H1 (cell line): ENCODE measurements around the gene RCAN2. TPM values are rescaled to one million over a fixed set of nuclear protein-coding genes. Genes with fewer than 3 reads are reported as not detected.

Source experiments
- CTCF ChIA-PET: fragments of 300-600 bp; sonication (Branson Sonifier 250); formaldehyde crosslinking; loops from one replicate; lab custom pipeline; 2021; ENCODE audit not compliant: partially characterized antibody; lab: Charles Lee
- POLR2A ChIA-PET: fragments of 300-600 bp; sonication (Branson Sonifier 250); formaldehyde crosslinking; loops from one replicate; lab custom pipeline; 2021; ENCODE audit warnings: inconsistent platforms; ENCODE audit not compliant: partially characterized antibody; lab: Charles Lee
- DNase-seq, 2 experiments: peaks; one replicate each; pipeline versions ENCODE4 v3.0.0 to v3.0.0-alpha.2; 2010 to 2022; ENCODE audit warnings: low spot score in 2 of 2, low read depth in 1 of 2, mixed read lengths in 1 of 2
- FAIRE-seq: peaks from 2 replicates; lab custom pipeline; 2011; peaks lifted over from hg19 to GRCh38; lab: Jason Lieb, UNC
- H2AFZ ChIP-seq: 2 replicates; pipeline ENCODE4 v1.8.1; 2012; ENCODE audit warnings: low read length, inconsistent platforms
- H2AK5ac ChIP-seq: 2 replicates; pipeline ENCODE4 v1.6.1; 2013; ENCODE audit warnings: low read depth, low read length
- H2BK120ac ChIP-seq: replicated peaks from 2 replicates; pipeline ENCODE3; 2013; ENCODE audit warnings: low read depth, low read length, inconsistent platforms
- H2BK12ac ChIP-seq: 2 replicates; pipeline ENCODE4 v1.6.1; 2013; ENCODE audit warnings: low read depth, low read length
- H2BK15ac ChIP-seq: 2 replicates; pipeline ENCODE4 v1.6.1; 2013; ENCODE audit warnings: low read length
- H2BK20ac ChIP-seq: 2 replicates; pipeline ENCODE4 v1.6.1; 2013; ENCODE audit warnings: low read length
- H2BK5ac ChIP-seq: 2 replicates; pipeline ENCODE4 v1.6.1; 2013; ENCODE audit warnings: low read depth, low read length
- H3K14ac ChIP-seq: 2 replicates; pipeline ENCODE4 v1.6.1; 2013; ENCODE audit warnings: inconsistent platforms; ENCODE audit not compliant: insufficient read length
- H3K18ac ChIP-seq: 2 replicates; pipeline ENCODE4 v1.6.1; 2013; ENCODE audit warnings: low read length; ENCODE audit errors: extremely low read depth
- H3K23ac ChIP-seq: 2 replicates; pipeline ENCODE4 v1.6.1; 2013; ENCODE audit warnings: inconsistent platforms; ENCODE audit not compliant: insufficient read length
- H3K23me2 ChIP-seq: 2 replicates; pipeline ENCODE4 v1.6.1; 2013; ENCODE audit warnings: low read depth, low read length
- H3K27ac ChIP-seq: 2 replicates; pipeline ENCODE4 v1.6.1; 2011; ENCODE audit warnings: low read depth, low read length, inconsistent platforms
- H3K27me3 ChIP-seq, 4 experiments: replicated peaks in 1 of 4; 1 replicate in 1 of 4; 2 replicates in 3 of 4; pipeline versions ENCODE4 v1.6.1 to v1.8.1; 2011 to 2013; ENCODE audit warnings: low read length in 3 of 4, mild to moderate bottlenecking in 3 of 4, inconsistent platforms in 2 of 4, mixed read lengths in 2 of 4, moderate library complexity in 1 of 4; ENCODE audit not compliant: control insufficient read depth in 3 of 4, insufficient read depth in 3 of 4; ENCODE audit errors: extremely low read depth in 1 of 4
- H3K36me3 ChIP-seq, 4 experiments: 2 replicates each; pipeline versions ENCODE4 v1.6.1 to v1.8.1; 2011 to 2013; ENCODE audit warnings: mild to moderate bottlenecking in 4 of 4, low read length in 3 of 4, moderate library complexity in 2 of 4, control low read depth in 1 of 4, inconsistent platforms in 1 of 4; ENCODE audit not compliant: insufficient read depth in 4 of 4, control insufficient read depth in 2 of 4
- H3K4ac ChIP-seq: replicated peaks from 2 replicates; pipeline ENCODE3; 2013; ENCODE audit warnings: low read length, low read depth, mixed read lengths, inconsistent platforms; ENCODE audit not compliant: insufficient read length
- H3K4me1 ChIP-seq, 4 experiments: replicated peaks in 1 of 4; 1 replicate in 1 of 4; 2 replicates in 3 of 4; pipeline versions ENCODE4 v1.6.1 to v1.8.1; 2011 to 2013; ENCODE audit warnings: low read length in 3 of 4, inconsistent platforms in 2 of 4, mixed read lengths in 1 of 4; ENCODE audit not compliant: insufficient read depth in 4 of 4, control insufficient read depth in 3 of 4
- H3K4me2 ChIP-seq, 2 experiments: 2 replicates each; pipeline versions ENCODE4 v1.6.1 to v1.8.1; 2011 to 2013; ENCODE audit warnings: low read depth in 2 of 2, low read length in 2 of 2, control low read depth in 1 of 2, inconsistent platforms in 1 of 2, mild to moderate bottlenecking in 1 of 2; ENCODE audit not compliant: insufficient read depth in 1 of 2
- H3K4me3 ChIP-seq, 4 experiments: fragments of 200-600, 300-600 bp in 1 of 4; sonication (generic), shearing (Covaris generic), sonication (Bioruptor Twin) in 1 of 4; 2 replicates each; pipeline versions ENCODE4 v1.5.1 to v1.8.1; 2011 to 2016; ENCODE audit warnings: low read length in 4 of 4, low read depth in 3 of 4, control low read depth in 2 of 4, inconsistent platforms in 2 of 4, mild to moderate bottlenecking in 2 of 4, mixed read lengths in 1 of 4, moderate library complexity in 1 of 4; ENCODE audit not compliant: insufficient read depth in 2 of 4; ENCODE audit errors: extremely low read depth in 1 of 4
- H3K56ac ChIP-seq: replicated peaks from 2 replicates; pipeline ENCODE3; 2013; ENCODE audit warnings: low read depth, mild to moderate bottlenecking, mixed read lengths, low read length, inconsistent platforms; ENCODE audit not compliant: insufficient read length
- H3K79me1 ChIP-seq: 2 replicates; pipeline ENCODE4 v1.6.1; 2013; ENCODE audit warnings: low read depth, low read length, control low read depth
- H3K79me2 ChIP-seq, 2 experiments: 2 replicates each; pipeline versions ENCODE4 v1.6.1 to v1.8.1; 2012 to 2013; ENCODE audit warnings: low read length in 2 of 2, mild to moderate bottlenecking in 2 of 2, inconsistent platforms in 1 of 2; ENCODE audit not compliant: insufficient read depth in 2 of 2, control insufficient read depth in 1 of 2
- H3K9ac ChIP-seq, 4 experiments: replicated peaks in 1 of 4; 1 replicate in 1 of 4; 2 replicates in 3 of 4; pipeline versions ENCODE4 v1.6.1 to v1.8.1; 2011 to 2013; ENCODE audit warnings: low read depth in 3 of 4, low read length in 3 of 4, control low read depth in 2 of 4, mild to moderate bottlenecking in 2 of 4, moderate library complexity in 2 of 4, inconsistent platforms in 1 of 4; ENCODE audit errors: extremely low read depth in 1 of 4
- H3K9me3 ChIP-seq, 2 experiments: 2 replicates each; pipeline versions ENCODE4 v1.6.1 to v1.8.1; 2012 to 2013; ENCODE audit warnings: mild to moderate bottlenecking in 2 of 2, moderate library complexity in 2 of 2, control low read depth in 1 of 2, inconsistent platforms in 1 of 2, low read depth in 1 of 2, low read length in 1 of 2, mixed read lengths in 1 of 2; ENCODE audit not compliant: insufficient read depth in 2 of 2
- H4K20me1 ChIP-seq, 2 experiments: replicated peaks in 1 of 2; 2 replicates each; pipeline versions ENCODE3 to v1.8.1; 2011 to 2013; ENCODE audit warnings: inconsistent platforms in 2 of 2, low read length in 2 of 2, mild to moderate bottlenecking in 1 of 2; ENCODE audit not compliant: insufficient read depth in 2 of 2, control insufficient read depth in 1 of 2
- H4K5ac ChIP-seq: 2 replicates; pipeline ENCODE4 v1.6.1; 2013; ENCODE audit warnings: low read length, low read depth, mixed read lengths, inconsistent platforms; ENCODE audit not compliant: insufficient read length
- H4K8ac ChIP-seq: 2 replicates; pipeline ENCODE4 v1.8.0; 2013; ENCODE audit warnings: mild to moderate bottlenecking, moderate library complexity, low read length, inconsistent platforms; ENCODE audit not compliant: insufficient read depth; ENCODE audit errors: extremely low read depth
- H4K91ac ChIP-seq: replicated peaks from 2 replicates; pipeline ENCODE3; 2013; ENCODE audit warnings: low read length, mixed read lengths, inconsistent platforms; ENCODE audit not compliant: insufficient read length
- BRCA1 ChIP-seq: IDR thresholded peaks from 2 replicates; pipeline ENCODE4 v1.6.1; 2012; ENCODE audit warnings: low read depth, low read length, improper control_type of control experiment
- CBX5 ChIP-seq: fragments of 300-800, 300-1000 bp; sonication (generic); IDR thresholded peaks from 2 replicates; pipeline ENCODE4 v1.7.1; 2016; ENCODE audit warnings: antibody characterized with exemption, low read length, low read depth
- EGR1 ChIP-seq: IDR thresholded peaks from 2 replicates; pipeline ENCODE4 v1.6.1; 2011; ENCODE audit warnings: low read depth, low read length, borderline replicate concordance
- EP300 ChIP-seq, 2 experiments: IDR thresholded peaks; 1 replicate in 1 of 2; 2 replicates in 1 of 2; pipeline ENCODE4 v1.6.1; 2011 to 2012; ENCODE audit warnings: low read depth in 2 of 2, low read length in 2 of 2, mild to moderate bottlenecking in 2 of 2, borderline replicate concordance in 1 of 2, inconsistent platforms in 1 of 2, moderate library complexity in 1 of 2
- KDM1A ChIP-seq: fragments of 200-600, 300-600 bp; sonication (generic); IDR thresholded peaks from 2 replicates; pipeline ENCODE4 v1.7.1; 2016; ENCODE audit warnings: mild to moderate bottlenecking, low read length, borderline replicate concordance
- KDM5A ChIP-seq: fragments of 200-600 bp; IDR thresholded peaks from 2 replicates; pipeline ENCODE4 v1.7.1; 2012; ENCODE audit warnings: mild to moderate bottlenecking, low read length, inconsistent platforms, mixed read lengths
- MAX ChIP-seq: IDR thresholded peaks from 2 replicates; pipeline ENCODE4 v1.6.1; 2012; ENCODE audit warnings: inconsistent platforms
- NRF1 ChIP-seq: IDR thresholded peaks from 2 replicates; pipeline ENCODE4 v1.6.1; 2011; ENCODE audit warnings: mild to moderate bottlenecking, low read depth, low read length, improper control_type of control experiment
- PHF8 ChIP-seq: fragments of 200-600 bp; sonication (generic); conservative IDR thresholded peaks from 2 replicates; pipeline ENCODE4 v1.7.1; 2012; ENCODE audit warnings: low read depth, mild to moderate bottlenecking, inconsistent platforms, low read length, moderate library complexity
- RFX5 ChIP-seq: IDR thresholded peaks from 2 replicates; pipeline ENCODE4 v1.6.1; 2011; ENCODE audit warnings: low read depth, low read length, improper control_type of control experiment, borderline replicate concordance
- SIN3A ChIP-seq, 2 experiments: IDR thresholded peaks in 1 of 2; conservative IDR thresholded peaks in 1 of 2; 2 replicates each; pipeline ENCODE4 v1.6.1; 2011 to 2012; ENCODE audit warnings: low read length in 2 of 2, improper control_type of control experiment in 1 of 2, low read depth in 1 of 2, mild to moderate bottlenecking in 1 of 2
- TAF7 ChIP-seq: optimal IDR thresholded peaks from 2 replicates; pipeline ENCODE3; 2011; ENCODE audit warnings: low read depth, mild to moderate bottlenecking, inconsistent platforms, low read length, moderate library complexity, borderline replicate concordance
- TBP ChIP-seq: IDR thresholded peaks from 2 replicates; pipeline ENCODE4 v1.6.1; 2011; ENCODE audit warnings: low read depth, low read length, improper control_type of control experiment
- ZNF274 ChIP-seq: IDR thresholded peaks from 2 replicates; pipeline ENCODE4 v1.7.0; 2012; ENCODE audit warnings: low read length, borderline replicate concordance; ENCODE audit errors: extremely low read depth
- WGBS, 2 experiments: shearing (Covaris generic) in 1 of 2; methylation state at CpG; one replicate each; pipeline versions ENCODE4 v1.1.6 to v1.1.7; 2013 to 2015; ENCODE audit warnings: low lambda C conversion rate in 2 of 2, mixed read lengths in 2 of 2, inconsistent platforms in 1 of 2, low coverage in 1 of 2, missing lambda C conversion rate in 1 of 2; ENCODE audit not compliant: insufficient replicate concordance in 2 of 2, insufficient coverage in 1 of 2, insufficient read length in 1 of 2; ENCODE audit errors: extremely low coverage in 1 of 2, missing lambda C conversion rate in 1 of 2; 5-methylcytosine and 5-hydroxymethylcytosine counted together
- polyA plus RNA-seq, 7 experiments: library from polyadenylated mRNA; depleted of rRNA in 3 of 7; stranded (reverse) in 5 of 7; unstranded in 2 of 7; fragments of >200 nt in 5 of 7; fragments of 200-250 nt in 2 of 7; gene quantifications; 1 replicate in 5 of 7; 2 replicates in 1 of 7; 4 replicates in 1 of 7; pipeline versions ENCODE4 v1.2.1 to v1.2.3, GENCODE V29; 2011 to 2013; ENCODE audit warnings: missing spikeins in 2 of 7, mixed read lengths in 2 of 7
- total RNA-seq: library from RNA; stranded (reverse); fragmentation: NEBNext Ultra II Directional; extraction: Animal tissue kit (Norgen Biotek cat#: 25700); gene quantifications from 2 replicates; pipeline ENCODE4 v1.2.1, GENCODE V29; 2021

Gene RCAN2
- total and polyA plus RNA-seq, 2 of the 8 experiments (the other 6 are each of a cell fraction or from before 2014, with no cell fraction given), result 5.0 to 8.5 TPM

- Histone ChIP-seq H3K4me2 (no peak overlapping the region), H3K23me2 (no peaks in the 10 kb centered on the region), H2BK20ac (no peak overlapping the region), H3K14ac (no peak overlapping the region), H3K79me1 (no peaks in the 10 kb centered on the region), H3K36me3 (no peaks in the 10 kb centered on the region), H3K4me3 (no peak overlapping the region), H2BK12ac (no peak overlapping the region), H3K4me1 (no peaks in the 10 kb centered on the region), H3K18ac (no peak overlapping the region), H2BK120ac (no peak overlapping the region), H3K4ac (no peak overlapping the region), H4K8ac (no peak overlapping the region), H3K9me3 (no peaks in the 10 kb centered on the region), H2AK5ac (no peak overlapping the region), H2BK5ac (no peak overlapping the region), H3K9ac (no peak overlapping the region), H4K91ac (no peak overlapping the region), H3K79me2 (no peaks in the 10 kb centered on the region), H2AFZ (no peak overlapping the region), H3K56ac (no peak overlapping the region), H4K20me1 (no peaks in the 10 kb centered on the region), H2BK15ac (no peak overlapping the region), H3K23ac (no peak overlapping the region), H3K27me3 (peaks cover 0 to 6% (median 0%) of the 10 kb centered on the region in 4 experiments; a peak in 2 of 7 replicates), H4K5ac (no peak overlapping the region), H3K27ac (no peak overlapping the region)
- FAIRE-seq (no peak), DNase-seq (no peak)
- ChIA-PET CTCF (interaction anchor here (0.7 to 6.3 kb wide), 3 partner anchors 47 to 1597 kb away, joined by 3 to 29 read pairs (median 3); no protein-coding TSS in a partner anchor), POLR2A (no interaction called here)
- 80% methylated on average over 2 of the region's 2 CpGs; no CpG with 5 or more reads in 1 of the 2 experiments for WGBS, 2 experiments
- TF ChIP-seq CBX5 (no peak), RFX5 (no peak), EGR1 (no peak), MAX (no peak), TBP (no peak), KDM1A (no peak), TAF7 (no peak), KDM5A (no peak), BRCA1 (no peak), SIN3A (conservative IDR thresholded peaks at IDR 0.05 in 1 of 2, IDR thresholded peaks at IDR 0.05 in 1 of 2; ENCODE audit: low read depth in 1 of 2, low read length in 2 of 2) (no peak), ZNF274 (no peak), EP300 (IDR thresholded peaks at IDR 0.05; ENCODE audit: borderline replicate concordance in 1 of 2, low read depth in 2 of 2, low read length in 2 of 2) (no peak), PHF8 (no peak), NRF1 (no peak)
Observed at GRCh38 chr6:46218457-46218856, 272.8 kb downstream of the RCAN2 start.
